Inflammatory macrophage treated with lipopolysaccharide for 4 hours (primary cell): Measurements from ENCODE around the gene SH2D2A.
A peak's percentile ranks its signal among the peaks of the same experiment; 100 is the strongest.

ENCODE experiments used
- DNase-seq: peaks from one replicate; pipeline ENCODE4 v3.0.0-alpha.2; 2020

SH2D2A gene

GRCh38 chr1:156822680-156823079 is 6.0 kb upstream of the SH2D2A start:
- DNase-seq: no peak

GRCh38 chr1:156821801-156822200 is 5.2 kb upstream of the SH2D2A start:
- no peak for DNase-seq

GRCh38 chr1:156815961-156816422 is 656 bp downstream of the SH2D2A start:
- no peak for DNase-seq

- DNase-seq: no peak
Measured at GRCh38 chr1:156815307-156815826, 1.3 kb downstream of the SH2D2A start.

GRCh38 chr1:156814571-156815260 is 1.9 kb downstream of the SH2D2A start:
- DNase-seq: no peak

DNA sequence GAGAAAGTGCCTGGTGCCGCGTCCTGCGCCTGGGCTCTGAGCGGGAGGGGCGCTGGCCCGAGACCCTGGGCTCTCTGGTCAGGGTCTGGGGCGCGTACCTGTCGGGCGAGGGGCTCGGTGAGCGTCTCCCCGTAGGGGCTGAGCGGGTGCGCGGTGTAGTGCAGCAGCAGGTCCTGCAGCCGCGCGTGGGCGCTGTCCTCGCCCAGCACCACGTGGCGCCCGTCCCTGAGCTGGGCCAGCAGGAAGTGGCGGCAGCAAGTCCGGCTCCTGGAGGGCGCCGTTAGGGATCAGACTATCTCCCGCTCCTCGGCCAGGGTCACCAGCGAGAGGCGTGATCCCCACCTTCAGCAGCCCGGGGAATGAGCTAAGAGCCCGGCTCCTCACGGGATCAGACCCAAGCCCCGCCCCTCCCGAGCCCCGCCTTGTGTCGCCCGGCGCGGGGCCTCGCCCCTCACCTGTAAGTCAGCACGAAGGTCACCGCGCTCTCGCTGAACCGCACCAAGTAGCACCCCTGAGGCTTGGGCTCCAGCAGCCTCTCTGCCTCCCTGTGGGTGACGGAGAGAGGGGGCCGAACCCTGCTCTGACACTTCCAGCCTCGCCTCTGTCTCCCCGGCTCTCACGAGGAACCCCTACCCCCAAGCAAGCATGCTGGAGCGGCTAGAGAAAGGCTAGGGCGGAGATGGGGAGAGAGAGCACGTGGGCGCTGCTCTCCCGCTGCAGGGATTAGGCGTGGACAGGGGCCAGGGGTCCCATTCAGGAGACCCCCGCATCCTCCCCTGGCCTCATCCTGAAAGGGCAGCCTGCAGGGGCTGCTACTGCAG is 2.7 kb downstream of the SH2D2A start:
- peak; percentile 67 for DNase-seq

- DNase-seq: no peak
Measured at GRCh38 chr1:156813298-156813697, 3.4 kb downstream of the SH2D2A start.

DNA sequence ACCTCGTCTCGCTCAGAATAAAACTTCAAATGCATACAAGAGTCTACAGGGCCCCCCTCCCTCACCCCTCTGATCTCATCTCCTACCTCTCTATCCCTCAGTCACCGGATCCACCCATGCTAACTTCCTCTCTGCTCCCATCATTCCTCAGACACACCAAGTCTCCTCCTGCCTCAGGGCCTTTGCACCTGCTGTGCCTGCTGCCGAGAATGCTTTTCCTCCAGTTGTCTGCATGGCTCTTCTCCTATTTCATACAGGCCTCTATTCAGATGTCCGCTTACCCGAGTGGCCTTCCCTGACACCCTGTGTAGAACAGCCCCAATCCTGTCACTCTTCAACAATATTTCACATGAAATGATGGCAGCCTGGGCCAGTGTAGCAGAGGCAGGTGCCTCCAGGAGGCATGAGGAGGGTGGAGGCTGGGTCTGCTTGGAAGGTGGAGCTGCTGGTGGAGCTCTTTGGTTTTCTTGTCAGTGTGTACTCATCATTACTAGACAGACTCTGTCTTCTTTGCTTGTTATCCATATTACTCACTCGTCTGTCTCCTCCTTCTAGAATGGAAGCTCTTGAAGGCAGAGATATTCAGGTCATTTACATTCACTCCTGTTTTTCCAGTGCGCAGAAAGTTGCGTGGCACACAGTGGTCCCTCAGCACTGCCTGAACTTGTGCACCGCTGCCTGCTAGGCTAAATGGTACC is 4.2 kb downstream of the SH2D2A start:
- no peak for DNase-seq

DNA sequence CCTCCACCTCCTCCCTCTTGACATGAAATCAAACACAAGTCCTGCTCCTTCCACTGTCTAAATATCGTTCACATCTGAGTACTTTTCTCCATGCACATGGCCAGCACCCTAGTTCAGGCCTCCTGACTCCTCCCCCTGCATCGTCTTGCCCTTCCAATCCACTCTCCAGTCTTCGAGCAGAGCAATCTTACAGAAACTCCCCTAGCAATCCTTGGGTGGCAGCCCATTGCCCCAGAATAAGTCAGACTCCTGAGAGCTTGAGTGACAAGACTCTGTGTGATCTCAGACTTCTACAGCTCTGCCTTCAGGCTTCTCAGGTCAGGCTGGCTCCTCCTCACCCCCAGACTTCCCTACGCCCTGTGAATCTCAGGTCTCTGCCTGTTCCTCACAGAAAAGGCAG is 5.5 kb downstream of the SH2D2A start:
- DNase-seq: no peak

DNA sequence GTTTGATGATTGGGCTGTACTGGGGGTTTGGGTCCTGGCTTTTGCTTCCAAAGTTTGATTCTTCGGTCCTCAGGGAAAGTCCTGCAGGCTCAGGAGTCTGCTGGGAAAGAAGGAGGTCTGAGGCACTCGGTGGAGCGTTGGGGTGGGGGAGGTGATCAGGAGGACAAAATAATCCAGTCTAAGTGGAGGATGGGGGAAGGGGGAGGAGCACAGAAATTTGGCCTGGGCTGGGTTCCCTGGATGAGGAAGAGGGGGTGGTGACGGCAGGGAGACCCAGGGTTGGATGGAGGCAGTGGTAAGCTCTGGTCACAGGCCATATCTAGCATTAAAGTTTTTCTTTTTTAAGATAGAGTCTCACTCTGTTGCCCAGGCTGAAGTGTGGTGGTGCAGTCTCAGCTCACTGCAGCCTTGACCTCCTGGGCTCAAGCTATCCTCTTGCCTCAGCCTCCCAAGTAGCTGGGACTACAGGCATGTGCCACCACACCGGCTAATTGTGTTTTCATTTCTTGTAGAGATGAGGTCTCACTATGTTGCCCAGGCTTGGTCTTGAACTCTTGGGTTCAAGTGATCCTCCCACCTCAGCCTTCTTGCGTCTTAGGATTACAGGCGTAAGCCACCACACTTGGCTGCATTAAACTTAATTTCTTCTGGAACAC is 6.8 kb downstream of the SH2D2A start:
- no peak for DNase-seq

DNA sequence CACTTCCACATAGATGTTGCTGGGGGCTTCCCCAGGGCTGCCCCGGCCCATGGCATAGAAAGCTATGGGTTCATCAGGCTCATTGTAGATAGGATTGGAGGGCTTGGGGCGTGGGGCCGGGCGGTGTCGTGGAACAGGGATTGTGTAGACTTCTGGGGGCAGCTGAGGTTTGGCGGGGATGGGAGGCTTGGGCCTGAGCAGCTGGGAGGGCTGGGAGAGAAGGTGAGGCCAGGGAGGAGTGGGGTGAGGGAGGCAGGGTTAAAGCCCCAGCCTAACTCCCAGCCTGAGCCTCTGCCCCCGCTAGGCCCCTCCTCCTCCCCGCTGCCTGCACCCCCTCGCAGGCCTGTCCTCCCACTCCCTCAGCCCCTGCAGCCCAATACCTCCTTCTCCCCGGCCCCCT is 7.4 kb downstream of the SH2D2A start:
- no peak for DNase-seq

DNA sequence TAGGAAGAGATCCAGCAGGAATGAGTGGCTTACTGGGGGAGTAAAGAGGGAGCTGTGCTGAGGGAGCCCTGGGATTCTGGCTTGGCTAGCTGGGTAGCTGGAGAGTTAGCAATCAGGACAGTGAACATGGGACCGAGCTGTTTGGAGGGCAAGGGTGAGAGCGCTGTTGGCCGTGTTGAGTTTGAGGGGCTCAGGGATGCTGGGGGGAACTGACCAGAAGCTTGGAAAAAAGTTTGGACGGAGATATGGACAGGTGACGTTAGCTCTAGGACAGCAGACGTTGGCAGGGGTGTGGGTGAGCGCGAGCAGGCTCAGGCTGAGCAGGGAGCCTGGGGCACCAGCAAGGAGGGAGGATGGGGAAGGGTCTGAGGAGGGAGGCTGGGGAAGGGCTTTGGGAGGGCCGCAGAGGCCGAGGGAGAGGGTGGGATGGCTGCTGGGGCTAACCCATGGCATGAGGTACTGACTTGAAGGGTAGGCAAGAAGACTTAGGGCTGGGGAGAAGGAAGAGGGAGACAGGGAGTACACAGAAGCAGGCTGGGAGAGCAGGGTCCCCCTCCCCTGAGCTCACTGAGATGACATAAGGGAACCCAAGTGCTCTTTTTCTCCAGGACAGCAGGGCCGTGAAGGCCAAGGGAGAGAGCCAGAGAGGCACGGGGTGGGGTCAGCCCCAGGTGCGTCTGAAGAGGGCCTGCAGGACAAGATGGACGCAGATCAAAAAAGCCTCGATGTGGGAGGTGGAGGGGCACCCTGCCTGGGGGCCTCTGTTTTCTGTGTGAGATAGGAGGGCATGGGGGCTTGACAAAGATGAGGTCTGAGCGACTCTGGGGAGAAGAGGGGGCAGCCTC is 8.2 kb downstream of the SH2D2A start:
- DNase-seq: no peak

DNA sequence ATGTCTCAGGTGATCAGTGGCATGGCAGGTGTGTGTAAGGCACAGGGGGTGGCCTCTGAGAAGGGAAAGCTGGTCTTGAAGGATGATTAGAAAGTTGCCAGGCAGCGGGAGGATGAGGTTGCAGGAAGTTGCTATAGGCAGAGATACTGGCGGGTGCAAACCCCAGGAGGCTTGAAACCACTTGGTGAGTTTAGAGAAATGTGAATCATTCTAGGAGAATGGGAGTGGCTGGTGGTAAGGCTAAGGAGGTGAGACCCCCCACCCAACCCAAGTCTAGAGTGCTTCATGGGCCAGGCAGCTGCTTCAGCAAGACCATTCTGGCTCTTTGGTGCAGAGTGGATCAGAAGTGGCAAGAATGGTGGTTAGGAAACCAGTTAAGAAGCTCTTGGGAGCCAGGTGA is 9.0 kb downstream of the SH2D2A start:
- no peak for DNase-seq

- no peak for DNase-seq
Measured at GRCh38 chr1:156806512-156807440, 9.9 kb downstream of the SH2D2A start.

- no peak for DNase-seq
Measured at GRCh38 chr1:156805766-156806511, 10.7 kb downstream of the SH2D2A start.

DNA sequence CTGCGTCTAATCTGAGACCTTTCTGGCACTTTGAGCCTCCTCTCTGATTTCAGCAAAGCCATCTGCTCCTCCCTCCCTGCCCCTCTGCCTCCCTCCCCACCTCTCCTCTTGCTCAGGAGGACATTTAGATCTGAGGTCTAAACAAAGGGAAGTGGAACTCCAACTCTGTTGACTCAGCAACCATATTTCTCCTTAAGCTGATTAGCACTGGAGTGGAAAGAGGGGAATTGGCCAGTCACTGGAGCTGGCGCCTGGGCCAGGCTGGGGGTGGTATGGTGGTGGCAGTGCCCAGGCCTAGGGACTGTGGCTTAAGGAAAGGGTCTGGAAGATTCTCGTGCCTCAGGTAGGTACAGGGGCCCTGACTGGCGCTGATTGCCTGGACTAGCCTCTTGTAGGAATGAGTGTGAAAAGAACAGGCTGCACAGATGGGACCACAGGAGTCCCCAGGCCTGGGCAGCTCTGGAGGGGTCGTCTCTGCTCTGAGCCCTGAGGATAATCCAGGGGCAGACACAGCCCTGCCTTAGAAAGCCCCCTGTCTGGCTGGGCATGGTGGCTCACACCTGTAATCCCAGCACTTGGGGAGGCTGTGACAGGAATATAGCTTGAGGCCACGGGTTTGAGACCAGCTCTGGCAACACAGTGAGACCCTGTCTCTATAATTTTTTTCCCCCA is 11.9 kb downstream of the SH2D2A start:
- peak; percentile 62 for DNase-seq

GRCh38 chr1:156804026-156804425 is 12.6 kb downstream of the SH2D2A start:
- DNase-seq: no peak

GRCh38 chr1:156803086-156803851 is 13.4 kb downstream of the SH2D2A start:
- DNase-seq: no peak
